H9 (cell line): ENCODE results near the gene MDGA2. TPM values are rescaled to one million over a fixed set of nuclear protein-coding genes. Genes with fewer than 3 reads are reported as not detected.

Source experiments
- DNase-seq: peaks from one replicate; pipeline ENCODE4 v3.0.0-alpha.2; 2017
- H2AFZ ChIP-seq: one replicate; pipeline ENCODE4 v1.6.1; 2013; ENCODE audit warnings: mild to moderate bottlenecking, low read length, control low read depth, moderate library complexity
- H2AK5ac ChIP-seq: 2 replicates; pipeline ENCODE4 v1.6.1; 2013; ENCODE audit warnings: low read length, control low read depth, mixed read lengths; ENCODE audit not compliant: insufficient read length
- H2BK120ac ChIP-seq: one replicate; pipeline ENCODE4 v1.6.1; 2013; ENCODE audit warnings: low read depth, mild to moderate bottlenecking, low read length, control low read depth, inconsistent platforms; ENCODE audit not compliant: poor library complexity, severe bottlenecking
- H2BK12ac ChIP-seq: 2 replicates; pipeline ENCODE4 v1.6.1; 2013; ENCODE audit warnings: low read length, control low read depth, mixed read lengths, low read depth; ENCODE audit not compliant: insufficient read length
- H2BK15ac ChIP-seq: 2 replicates; pipeline ENCODE4 v1.6.1; 2013; ENCODE audit warnings: low read depth, low read length, control low read depth
- H2BK20ac ChIP-seq: one replicate; pipeline ENCODE4 v1.6.1; 2013; ENCODE audit warnings: low read depth, mild to moderate bottlenecking, low read length, control low read depth, inconsistent platforms; ENCODE audit not compliant: poor library complexity, severe bottlenecking
- H2BK5ac ChIP-seq: 2 replicates; pipeline ENCODE4 v1.6.1; 2013; ENCODE audit warnings: low read length, control low read depth, mixed read lengths; ENCODE audit not compliant: insufficient read length
- H3K14ac ChIP-seq: 2 replicates; pipeline ENCODE4 v1.6.1; 2013; ENCODE audit warnings: low read length, control low read depth; ENCODE audit not compliant: insufficient read depth
- H3K18ac ChIP-seq: 2 replicates; pipeline ENCODE4 v1.6.1; 2013; ENCODE audit warnings: low read depth, mild to moderate bottlenecking, mixed read lengths, low read length, control low read depth; ENCODE audit not compliant: insufficient read length
- H3K23ac ChIP-seq: 2 replicates; pipeline ENCODE4 v1.6.1; 2013; ENCODE audit warnings: low read length, control low read depth, mixed read lengths, low read depth; ENCODE audit not compliant: insufficient read length
- H3K23me2 ChIP-seq: 2 replicates; pipeline ENCODE4 v1.6.1; 2013; ENCODE audit warnings: low read depth, mild to moderate bottlenecking, mixed read lengths, low read length, control low read depth; ENCODE audit not compliant: insufficient read length, poor library complexity, severe bottlenecking
- H3K27ac ChIP-seq: 2 replicates; pipeline ENCODE4 v1.5.1; 2013; ENCODE audit warnings: low read length, control low read depth, mixed read lengths, low read depth; ENCODE audit not compliant: insufficient read length
- H3K27me3 ChIP-seq: 2 replicates; pipeline ENCODE4 v1.6.1; 2013; ENCODE audit warnings: low read length, control low read depth, inconsistent platforms; ENCODE audit not compliant: insufficient read depth
- H3K4ac ChIP-seq: 2 replicates; pipeline ENCODE4 v1.6.1; 2013; ENCODE audit warnings: low read depth, mild to moderate bottlenecking, control low read depth, inconsistent platforms, low read length, moderate library complexity
- H3K4me1 ChIP-seq: 2 replicates; pipeline ENCODE4 v1.6.1; 2013; ENCODE audit warnings: low read length, control low read depth, inconsistent platforms; ENCODE audit not compliant: insufficient read depth
- H3K4me2 ChIP-seq: 2 replicates; pipeline ENCODE4 v1.6.1; 2013; ENCODE audit warnings: low read length, control low read depth, mixed read lengths; ENCODE audit not compliant: insufficient read length, insufficient read depth
- H3K56ac ChIP-seq: 2 replicates; pipeline ENCODE4 v1.6.1; 2013; ENCODE audit warnings: low read depth, mild to moderate bottlenecking, mixed read lengths, low read length, control low read depth; ENCODE audit not compliant: insufficient read length
- H3K79me1 ChIP-seq: 2 replicates; pipeline ENCODE4 v1.6.1; 2013; ENCODE audit warnings: low read depth, mild to moderate bottlenecking, moderate library complexity, low read length, control low read depth, inconsistent platforms; ENCODE audit not compliant: insufficient read depth, poor library complexity, severe bottlenecking
- H3K79me2 ChIP-seq: 2 replicates; pipeline ENCODE4 v1.6.1; 2013; ENCODE audit warnings: low read length, control low read depth, inconsistent platforms; ENCODE audit not compliant: insufficient read depth
- H3K9ac ChIP-seq: 2 replicates; pipeline ENCODE4 v1.6.1; 2013; ENCODE audit warnings: low read length, control low read depth, mixed read lengths; ENCODE audit not compliant: insufficient read length; ENCODE audit errors: extremely low read depth
- H3K9me3 ChIP-seq: one replicate; pipeline ENCODE4 v1.6.1; 2013; ENCODE audit warnings: low read depth, low read length, inconsistent platforms; ENCODE audit not compliant: control insufficient read depth
- H3T11ph ChIP-seq: one replicate; pipeline ENCODE4 v1.6.1; 2013; ENCODE audit warnings: mild to moderate bottlenecking, low read length, control low read depth, inconsistent platforms
- H4K20me1 ChIP-seq: one replicate; pipeline ENCODE4 v1.6.1; 2013; ENCODE audit not compliant: control insufficient read depth, insufficient read length, insufficient read depth
- H4K5ac ChIP-seq: 2 replicates; pipeline ENCODE4 v1.6.1; 2013; ENCODE audit warnings: low read depth, mild to moderate bottlenecking, mixed read lengths, low read length, control low read depth; ENCODE audit not compliant: insufficient read length
- H4K8ac ChIP-seq: replicated peaks from 2 replicates; pipeline ENCODE4 v1.6.1; 2013; ENCODE audit warnings: low read length, control low read depth, mixed read lengths, low read depth; ENCODE audit not compliant: insufficient read length
- H4K91ac ChIP-seq: 2 replicates; pipeline ENCODE4 v1.6.1; 2013; ENCODE audit warnings: low read depth, mild to moderate bottlenecking, moderate library complexity, mixed read lengths, low read length, control low read depth; ENCODE audit not compliant: insufficient read length
- H3K27ac Mint-ChIP-seq, 3 experiments: 2 replicates in 2 of 3; 3 replicates in 1 of 3; pipeline ENCODE4 v1.8.0; 2020 to 2021; ENCODE audit warnings: mixed read lengths in 3 of 3, mild to moderate bottlenecking in 1 of 3, moderate library complexity in 1 of 3
- H3K27me3 Mint-ChIP-seq: 2 replicates; pipeline ENCODE4 v1.8.0; 2021; ENCODE audit warnings: low read depth, mild to moderate bottlenecking, moderate library complexity, mixed read lengths
- H3K36me3 Mint-ChIP-seq, 3 experiments: 2 replicates in 2 of 3; 3 replicates in 1 of 3; pipeline ENCODE4 v1.8.0; 2020 to 2021; ENCODE audit warnings: low read depth in 3 of 3, mixed read lengths in 3 of 3; ENCODE audit not compliant: insufficient read depth in 1 of 3
- H3K4me1 Mint-ChIP-seq, 2 experiments: 2 replicates each; pipeline ENCODE4 v1.8.0; 2020; ENCODE audit warnings: mixed read lengths in 2 of 2
- H3K4me3 Mint-ChIP-seq, 2 experiments: 2 replicates in 1 of 2; 3 replicates in 1 of 2; pipeline ENCODE4 v1.8.0; 2020 to 2021; ENCODE audit warnings: mild to moderate bottlenecking in 2 of 2, mixed read lengths in 2 of 2, moderate library complexity in 1 of 2
- H3K9me3 Mint-ChIP-seq, 2 experiments: 2 replicates in 1 of 2; 3 replicates in 1 of 2; pipeline ENCODE4 v1.8.0; 2020; ENCODE audit warnings: mild to moderate bottlenecking in 2 of 2, mixed read lengths in 2 of 2, moderate library complexity in 1 of 2
- CTCF ChIP-seq: fragments of 200-600 bp; sonication (generic); conservative IDR thresholded peaks from 3 replicates; pipeline ENCODE4 v1.8.0; 2021; ENCODE audit warnings: antibody characterized with exemption, mild to moderate bottlenecking
- WGBS: extraction: QIAGEN DNeasy Blood & Tissue Kit; methylation state at CpG from one replicate; pipeline ENCODE4 v1.1.7; 2013; ENCODE audit warnings: missing lambda C conversion rate, low lambda C conversion rate, mixed read lengths; ENCODE audit not compliant: insufficient read length; ENCODE audit errors: extremely low coverage; 5-methylcytosine and 5-hydroxymethylcytosine counted together
- total RNA-seq: library from RNA; stranded (reverse); gene quantifications from 2 replicates; pipeline ENCODE4 v1.2.1, GENCODE V29; 2021

MDGA2 gene
- total RNA-seq, 1 experiment from 2014 or later: 1.9 TPM

- Histone ChIP-seq H3K4ac (no peak overlapping the region), H4K5ac (no peak overlapping the region), H3K23me2 (no peaks in the 10 kb centered on the region), H2BK12ac (no peak overlapping the region), H3K23ac (no peak overlapping the region), H3K9me3 (no peaks in the 10 kb centered on the region), H3K14ac (no peak overlapping the region), H2AFZ (no peak overlapping the region), H3K79me1 (no peaks in the 10 kb centered on the region), H3K56ac (no peak overlapping the region), H4K20me1 (no peaks in the 10 kb centered on the region), H3K4me2 (no peak overlapping the region), H3K79me2 (no peaks in the 10 kb centered on the region), H2BK15ac (no peak overlapping the region), H3K18ac (no peak overlapping the region), H2AK5ac (no peak overlapping the region), H4K91ac (no peak overlapping the region), H2BK20ac (no peak overlapping the region), H2BK5ac (no peak overlapping the region), H2BK120ac (no peak overlapping the region), H3K4me1 (no peaks in the 10 kb centered on the region), H3T11ph (no peak overlapping the region), H3K9ac (no peak overlapping the region), H4K8ac (no peak overlapping the region), H3K27me3 (no peaks in the 10 kb centered on the region), H3K27ac (no peak overlapping the region)
- Mint-ChIP-seq H3K4me3 (no peak overlapping the region), H3K9me3 (peaks cover 3 to 6% of the 10 kb centered on the region in 2 experiments; a peak in 2 of 5 replicates), H3K4me1 (no peaks in the 10 kb centered on the region), H3K27me3 (peaks cover 28% of the 10 kb centered on the region), H3K36me3 (no peaks in the 10 kb centered on the region), H3K27ac (no peak overlapping the region)
- TF ChIP-seq CTCF: no peak
- DNase-seq: no peak
- WGBS: no CpG with 5 or more reads among the region's 28 CpGs
These were observed 9.9 kb downstream of the MDGA2 start for GRCh38 chr14:47665337-47666134.
